Adipocyte (in vitro differentiated cells): ENCODE results near the gene METTL21C.
A peak's percentile ranks its signal among the peaks of the same experiment; 100 is the strongest.

Experiments
- DNase-seq: peaks from one replicate; pipeline ENCODE4 v3.0.0-alpha.2; 2015; ENCODE audit warnings: low read depth
- H3K27me3 ChIP-seq: replicated peaks from 2 replicates; pipeline ENCODE4 v1.7.0; 2013; ENCODE audit warnings: mild to moderate bottlenecking, low read length, moderate library complexity; ENCODE audit not compliant: control insufficient read depth, insufficient read depth
- H3K36me3 ChIP-seq: 2 replicates; pipeline ENCODE4 v1.7.0; 2013; ENCODE audit warnings: low read length, mild to moderate bottlenecking, moderate library complexity; ENCODE audit not compliant: control insufficient read depth, insufficient read depth, severe bottlenecking
- H3K4me1 ChIP-seq: 2 replicates; pipeline ENCODE4 v1.7.0; 2013; ENCODE audit warnings: mild to moderate bottlenecking, low read length, moderate library complexity; ENCODE audit not compliant: control insufficient read depth, insufficient read depth
- H3K4me3 ChIP-seq: 2 replicates; pipeline ENCODE4 v1.7.0; 2013; ENCODE audit warnings: mild to moderate bottlenecking, low read length, moderate library complexity
- H3K9ac ChIP-seq: 2 replicates; pipeline ENCODE4 v1.7.0; 2013; ENCODE audit warnings: mild to moderate bottlenecking, low read length, moderate library complexity
- H3K9me3 ChIP-seq: 2 replicates; pipeline ENCODE4 v1.7.0; 2013; ENCODE audit warnings: mild to moderate bottlenecking, low read length, moderate library complexity; ENCODE audit not compliant: control insufficient read depth

METTL21C gene

GRCh38 chr13:102658660-102659059, 36.2 kb downstream of the METTL21C start:
- no peak overlapping the region for H3K4me3 ChIP-seq
- no peaks in the 10 kb centered on the region for H3K27me3 ChIP-seq
- peaks cover 11% of the 10 kb centered on the region for H3K9me3 ChIP-seq
- peaks cover 4% of the 10 kb centered on the region for H3K4me1 ChIP-seq
- no peak overlapping the region for H3K9ac ChIP-seq
- H3K36me3 ChIP-seq: peaks cover 66% of the 10 kb centered on the region
- DNase-seq: no peak

DNA sequence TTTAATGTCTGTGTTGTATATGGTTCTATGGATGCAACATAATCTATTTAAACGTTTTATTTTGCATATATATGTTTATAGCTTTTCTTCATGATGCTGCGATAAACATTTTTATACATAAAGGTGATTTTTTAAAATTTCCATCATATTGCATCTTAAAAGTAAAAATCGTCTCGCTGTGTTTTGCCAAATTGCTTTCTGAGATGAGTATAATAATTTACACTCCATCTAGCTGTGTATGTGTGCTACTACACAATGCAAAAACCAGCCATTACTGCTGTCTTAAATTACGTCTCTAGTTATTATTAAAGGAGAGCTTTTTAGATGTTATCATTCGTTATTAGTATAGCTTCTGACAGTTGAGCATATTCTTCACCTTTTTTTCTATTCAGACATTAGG, 37.2 kb downstream of the METTL21C start:
- peaks cover 67% of the 10 kb centered on the region for H3K36me3 ChIP-seq

DNA sequence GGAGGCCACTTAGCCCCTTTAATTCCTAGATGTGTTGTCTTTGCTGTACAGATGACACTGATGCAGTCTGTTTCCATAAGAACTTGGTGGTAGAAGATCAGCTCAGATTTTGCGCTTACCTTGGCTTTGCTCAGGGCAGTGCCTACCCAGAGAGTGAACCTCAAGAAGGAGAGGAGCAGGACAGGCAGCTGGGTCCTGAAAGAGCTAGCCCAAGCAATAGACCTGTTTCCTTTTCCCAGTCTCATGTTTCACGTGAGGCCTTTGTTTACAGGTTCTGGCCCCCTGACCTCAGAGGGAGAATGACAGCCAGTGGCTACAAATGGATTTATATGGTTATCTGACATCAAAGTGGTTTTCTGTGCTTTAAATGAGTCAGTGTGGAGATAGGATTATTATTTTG, 40.1 kb downstream of the METTL21C start:
- Histone ChIP-seq H3K9me3 (peaks cover 11% of the 10 kb centered on the region), H3K27me3 (no peaks in the 10 kb centered on the region), H3K4me3 (no peak overlapping the region), H3K9ac (no peak overlapping the region), H3K36me3 (peaks cover 61% of the 10 kb centered on the region), H3K4me1 (peaks cover 15% of the 10 kb centered on the region)
- no peak for DNase-seq

More for the DNA sequence above, 37.2 kb downstream of the METTL21C start:
- no peak for DNase-seq
- H3K4me3 ChIP-seq: no peak overlapping the region
- H3K9me3 ChIP-seq: peaks cover 11% of the 10 kb centered on the region
- H3K4me1 ChIP-seq: peaks cover 4% of the 10 kb centered on the region
- no peaks in the 10 kb centered on the region for H3K27me3 ChIP-seq
- H3K9ac ChIP-seq: no peak overlapping the region

- H3K4me3 ChIP-seq: no peak overlapping the region
- peak; percentile 25 for DNase-seq
Measured at GRCh38 chr13:102651892-102652291, 43.0 kb downstream of the METTL21C start.

GRCh38 chr13:102651392-102651791, 43.5 kb downstream of the METTL21C start:
- H3K36me3 ChIP-seq: peaks cover 64% of the 10 kb centered on the region
- H3K4me1 ChIP-seq: peaks cover 19% of the 10 kb centered on the region
- H3K27me3 ChIP-seq: no peaks in the 10 kb centered on the region
- H3K4me3 ChIP-seq: no peak overlapping the region
- H3K9ac ChIP-seq: no peak overlapping the region
- H3K9me3 ChIP-seq: no peaks in the 10 kb centered on the region
- DNase-seq: peak; percentile 64

More at GRCh38 chr13:102651892-102652291, 43.0 kb downstream of the METTL21C start:
- H3K9me3 ChIP-seq: no peaks in the 10 kb centered on the region
- H3K27me3 ChIP-seq: no peaks in the 10 kb centered on the region
- peaks cover 19% of the 10 kb centered on the region for H3K4me1 ChIP-seq
- peaks cover 64% of the 10 kb centered on the region for H3K36me3 ChIP-seq
- H3K9ac ChIP-seq: no peak overlapping the region

DNA sequence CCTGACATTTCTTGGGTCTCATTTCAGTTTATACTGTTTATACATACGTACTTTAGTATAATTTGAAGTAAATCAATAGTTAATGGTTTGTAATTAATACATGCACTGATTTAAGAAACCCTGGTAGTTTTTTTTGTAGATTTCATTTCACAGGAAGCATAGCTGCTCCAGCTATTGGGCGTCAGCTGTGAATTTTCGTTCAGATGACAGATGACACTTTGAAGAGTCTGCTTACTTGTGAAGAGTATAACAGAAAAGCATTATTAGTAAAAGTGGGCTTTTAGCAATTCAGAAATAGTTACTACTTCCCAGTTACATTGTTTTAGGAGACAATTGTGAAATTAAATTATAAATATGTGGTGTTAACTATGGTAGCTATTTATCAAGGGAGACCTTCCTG, 44.4 kb downstream of the METTL21C start:
- Histone ChIP-seq H3K9ac (no peak overlapping the region), H3K36me3 (peaks cover 65% of the 10 kb centered on the region), H3K27me3 (no peaks in the 10 kb centered on the region), H3K9me3 (no peaks in the 10 kb centered on the region), H3K4me1 (peaks cover 14% of the 10 kb centered on the region), H3K4me3 (no peak overlapping the region)
- DNase-seq: no peak

DNA sequence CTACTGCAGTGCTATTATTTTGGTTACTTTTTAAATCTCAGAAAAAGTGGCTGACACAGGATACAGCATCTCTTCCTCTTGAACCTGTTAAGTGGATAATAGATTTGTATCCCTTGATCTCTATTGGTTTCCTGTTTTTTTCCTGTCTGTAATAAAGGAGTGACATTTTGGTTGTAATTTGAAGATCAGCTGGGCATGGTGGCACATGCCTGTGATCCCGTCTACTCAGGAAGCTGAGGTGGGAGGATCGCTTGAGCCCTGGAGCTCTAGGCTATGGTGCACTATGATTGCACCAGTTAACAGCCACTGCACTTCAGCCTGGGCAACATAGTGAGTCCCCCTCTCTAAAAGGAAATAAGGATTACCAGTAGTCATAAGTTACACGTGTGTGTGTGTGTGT, 46.8 kb downstream of the METTL21C start:
- Histone ChIP-seq H3K36me3 (peaks cover 75% of the 10 kb centered on the region), H3K4me1 (peaks cover 14% of the 10 kb centered on the region), H3K4me3 (no peak overlapping the region), H3K27me3 (no peaks in the 10 kb centered on the region), H3K9me3 (no peaks in the 10 kb centered on the region), H3K9ac (no peak overlapping the region)
- DNase-seq: no peak

GRCh38 chr13:102645701-102646100, 49.1 kb downstream of the METTL21C start:
- no peak for DNase-seq
- Histone ChIP-seq H3K4me3 (no peak overlapping the region), H3K9me3 (no peaks in the 10 kb centered on the region), H3K36me3 (peaks cover 94% of the 10 kb centered on the region), H3K4me1 (peaks cover 4% of the 10 kb centered on the region), H3K27me3 (no peaks in the 10 kb centered on the region), H3K9ac (no peak overlapping the region)

GRCh38 chr13:102643656-102644055, 51.2 kb downstream of the METTL21C start:
- Histone ChIP-seq H3K9ac (no peak overlapping the region), H3K9me3 (no peaks in the 10 kb centered on the region), H3K4me3 (no peak overlapping the region), H3K27me3 (no peaks in the 10 kb centered on the region), H3K4me1 (peaks cover 4% of the 10 kb centered on the region), H3K36me3 (peaks cover 93% of the 10 kb centered on the region)
- DNase-seq: no peak

GRCh38 chr13:102642475-102642874, 52.4 kb downstream of the METTL21C start:
- Histone ChIP-seq H3K4me1 (peaks cover 3% of the 10 kb centered on the region), H3K4me3 (no peak overlapping the region), H3K9me3 (no peaks in the 10 kb centered on the region), H3K27me3 (no peaks in the 10 kb centered on the region), H3K36me3 (peaks cover 93% of the 10 kb centered on the region), H3K9ac (no peak overlapping the region)
- DNase-seq: no peak

- Histone ChIP-seq H3K4me3 (no peak overlapping the region), H3K9me3 (no peaks in the 10 kb centered on the region), H3K27me3 (no peaks in the 10 kb centered on the region), H3K36me3 (peaks cover 93% of the 10 kb centered on the region), H3K9ac (no peak overlapping the region), H3K4me1 (no peaks in the 10 kb centered on the region)
- DNase-seq: no peak
Measured at GRCh38 chr13:102642029-102642428, 52.8 kb downstream of the METTL21C start.

GRCh38 chr13:102638741-102639140, 56.1 kb downstream of the METTL21C start:
- H3K4me3 ChIP-seq: no peak overlapping the region
- H3K9ac ChIP-seq: no peak overlapping the region
- H3K27me3 ChIP-seq: no peaks in the 10 kb centered on the region
- no peaks in the 10 kb centered on the region for H3K4me1 ChIP-seq
- H3K9me3 ChIP-seq: no peaks in the 10 kb centered on the region
- no peak for DNase-seq
- peaks cover 94% of the 10 kb centered on the region for H3K36me3 ChIP-seq
